ENCODE data around the gene NFATC2IP. TPM values are rescaled to one million over a fixed set of nuclear protein-coding genes. Genes with fewer than 3 reads are reported as not detected.

NFATC2IP gene
- 10 to 100 TPM; 19.1 to 28.3 TPM for polyA plus RNA-seq

DNA sequence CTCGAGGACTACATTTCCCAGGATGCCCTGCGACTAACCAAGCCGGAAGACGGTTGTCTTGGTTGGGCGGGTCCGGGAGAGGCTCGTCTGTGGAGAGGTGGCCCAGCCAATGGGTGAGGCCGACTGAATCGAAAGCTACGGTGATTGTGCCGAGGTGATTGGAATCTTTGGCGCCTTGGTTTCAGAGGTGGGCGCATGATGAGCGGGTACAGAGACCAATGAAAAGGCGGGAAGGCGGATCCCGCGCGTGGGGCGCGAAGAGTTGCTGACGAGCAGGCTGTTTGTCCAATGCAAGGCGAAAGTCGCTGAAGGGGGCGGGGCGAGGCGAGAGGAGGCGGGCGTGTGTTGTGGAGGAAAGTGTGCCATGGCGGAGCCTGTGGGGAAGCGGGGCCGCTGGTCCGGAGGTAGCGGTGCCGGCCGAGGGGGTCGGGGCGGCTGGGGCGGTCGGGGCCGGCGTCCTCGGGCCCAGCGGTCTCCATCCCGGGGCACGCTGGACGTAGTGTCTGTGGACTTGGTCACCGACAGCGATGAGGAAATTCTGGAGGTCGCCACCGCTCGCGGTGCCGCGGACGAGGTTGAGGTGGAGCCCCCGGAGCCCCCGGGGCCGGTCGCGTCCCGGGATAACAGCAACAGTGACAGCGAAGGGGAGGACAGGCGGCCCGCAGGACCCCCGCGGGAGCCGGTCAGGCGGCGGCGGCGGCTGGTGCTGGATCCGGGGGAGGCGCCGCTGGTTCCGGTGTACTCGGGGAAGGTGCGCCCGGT lies at the start of gene NFATC2IP:
NFATC2IP (plus strand) TSS at position 290 of the 762 bp plus-strand sequence; CDS start at position 365, 75 bp downstream.
- H3K27ac ChIP-seq (ENCODE audit: low read depth in 2 of 2, low read length in 1 of 2): peak within 1 kb of the TSS; percentile 90 to 93
- peaks cover under 1 to 11% of the 10 kb centered on the region in 2 donors for H3K36me3 ChIP-seq (ENCODE audit: control insufficient read depth in 2 of 2, insufficient read depth in 2 of 2, low read length in 1 of 2)
- H3K4me3 ChIP-seq (ENCODE audit: low read depth in 1 of 2, low read length in 2 of 2): peak within 1 kb of the TSS; percentile 90 to 94
- 1% methylated on average over 63 to 79 of the region's 79 CpGs for WGBS, 2 donors
- H3K27me3 ChIP-seq (ENCODE audit: control insufficient read depth in 1 of 2, insufficient read depth in 2 of 2, low read length in 2 of 2): no peaks in the 10 kb centered on the region
- peaks cover 1 to 3% of the 10 kb centered on the region in 2 donors for H3K4me1 ChIP-seq (ENCODE audit: control insufficient read depth in 2 of 2, insufficient read depth in 2 of 2, low read length in 1 of 2)
- H3K9me3 ChIP-seq (ENCODE audit: control insufficient read depth in 2 of 2, insufficient read depth in 1 of 2, low read depth in 1 of 2, low read length in 1 of 2): no peaks in the 10 kb centered on the region

- Histone ChIP-seq H3K4me1 (ENCODE audit: control insufficient read depth in 2 of 2, insufficient read depth in 2 of 2, low read length in 1 of 2) (no peaks in the 10 kb centered on the region), H3K27ac (ENCODE audit: low read depth in 2 of 2, low read length in 1 of 2) (no peak overlapping the region), H3K27me3 (ENCODE audit: control insufficient read depth in 1 of 2, insufficient read depth in 2 of 2, low read length in 2 of 2) (no peaks in the 10 kb centered on the region), H3K4me3 (ENCODE audit: low read depth in 1 of 2, low read length in 2 of 2) (no peak overlapping the region), H3K36me3 (ENCODE audit: control insufficient read depth in 2 of 2, insufficient read depth in 2 of 2, low read length in 1 of 2) (peaks cover 0 to 12% of the 10 kb centered on the region in 2 donors), H3K9me3 (ENCODE audit: control insufficient read depth in 2 of 2, insufficient read depth in 1 of 2, low read depth in 1 of 2, low read length in 1 of 2) (no peaks in the 10 kb centered on the region)
- 82 to 88% methylated on average over 15 of the region's 15 CpGs for WGBS, 2 donors
These were observed 48.9 kb upstream of the NFATC2IP start for GRCh38 chr16:28901862-28902261.

- Histone ChIP-seq H3K4me1 (ENCODE audit: control insufficient read depth in 2 of 2, insufficient read depth in 2 of 2, low read length in 1 of 2) (no peaks in the 10 kb centered on the region), H3K27ac (ENCODE audit: low read depth in 2 of 2, low read length in 1 of 2) (no peak overlapping the region), H3K4me3 (ENCODE audit: low read depth in 1 of 2, low read length in 2 of 2) (no peak overlapping the region), H3K27me3 (ENCODE audit: control insufficient read depth in 1 of 2, insufficient read depth in 2 of 2, low read length in 2 of 2) (no peaks in the 10 kb centered on the region), H3K36me3 (ENCODE audit: control insufficient read depth in 2 of 2, insufficient read depth in 2 of 2, low read length in 1 of 2) (peaks cover 0 to 12% of the 10 kb centered on the region in 2 donors), H3K9me3 (ENCODE audit: control insufficient read depth in 2 of 2, insufficient read depth in 1 of 2, low read depth in 1 of 2, low read length in 1 of 2) (no peaks in the 10 kb centered on the region)
- WGBS, 2 donors: 60 to 66% methylated on average over 11 of the region's 11 CpGs
These were observed 47.8 kb upstream of the NFATC2IP start for GRCh38 chr16:28902909-28903308.

DNA sequence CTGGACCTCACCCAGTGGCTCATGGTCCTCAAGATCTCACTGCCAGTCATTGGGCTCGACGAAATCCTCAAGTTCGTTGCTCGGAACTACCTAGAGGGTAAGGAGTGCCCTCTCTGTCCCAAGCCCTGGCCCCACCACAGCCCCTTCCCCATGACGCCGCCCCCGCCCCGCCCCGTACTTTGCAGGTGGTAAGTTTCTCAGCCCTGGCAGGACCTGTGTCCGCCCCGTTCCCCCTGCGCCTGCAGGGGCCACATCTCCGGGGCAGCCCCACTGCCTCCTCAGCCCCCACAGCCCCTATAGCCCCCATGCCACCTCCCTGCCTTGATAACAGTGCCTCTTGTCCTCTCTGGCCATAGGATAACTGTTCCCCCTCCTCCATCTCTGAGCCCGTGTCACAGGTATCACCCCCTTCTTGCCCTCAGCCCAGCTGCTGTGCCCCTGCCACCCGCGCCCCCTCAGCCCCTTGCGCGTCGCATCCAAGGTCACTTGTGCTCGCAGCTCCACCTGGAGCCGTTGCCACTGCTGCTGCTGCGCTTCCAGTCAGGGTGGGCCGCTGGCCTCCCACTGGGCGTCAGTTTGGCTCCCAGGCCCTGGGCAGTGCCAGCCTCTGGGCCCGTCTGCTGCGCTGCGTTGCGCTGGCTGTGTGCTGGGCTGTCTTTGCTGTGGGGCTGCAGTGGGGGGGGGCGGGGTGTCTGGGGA lies 47.2 kb upstream of the NFATC2IP start:
- H3K36me3 ChIP-seq (ENCODE audit: control insufficient read depth in 2 of 2, insufficient read depth in 2 of 2, low read length in 1 of 2): peaks cover 3 to 15% of the 10 kb centered on the region in 2 donors
- 78 to 86% methylated on average over 29 of the region's 29 CpGs for WGBS, 2 donors
- H3K9me3 ChIP-seq (ENCODE audit: control insufficient read depth in 2 of 2, insufficient read depth in 1 of 2, low read depth in 1 of 2, low read length in 1 of 2): no peaks in the 10 kb centered on the region
- no peak overlapping the region for H3K27ac ChIP-seq (ENCODE audit: low read depth in 2 of 2, low read length in 1 of 2)
- H3K4me1 ChIP-seq (ENCODE audit: control insufficient read depth in 2 of 2, insufficient read depth in 2 of 2, low read length in 1 of 2): no peaks in the 10 kb centered on the region
- no peaks in the 10 kb centered on the region for H3K27me3 ChIP-seq (ENCODE audit: control insufficient read depth in 1 of 2, insufficient read depth in 2 of 2, low read length in 2 of 2)
- H3K4me3 ChIP-seq (ENCODE audit: low read depth in 1 of 2, low read length in 2 of 2): no peak overlapping the region

DNA sequence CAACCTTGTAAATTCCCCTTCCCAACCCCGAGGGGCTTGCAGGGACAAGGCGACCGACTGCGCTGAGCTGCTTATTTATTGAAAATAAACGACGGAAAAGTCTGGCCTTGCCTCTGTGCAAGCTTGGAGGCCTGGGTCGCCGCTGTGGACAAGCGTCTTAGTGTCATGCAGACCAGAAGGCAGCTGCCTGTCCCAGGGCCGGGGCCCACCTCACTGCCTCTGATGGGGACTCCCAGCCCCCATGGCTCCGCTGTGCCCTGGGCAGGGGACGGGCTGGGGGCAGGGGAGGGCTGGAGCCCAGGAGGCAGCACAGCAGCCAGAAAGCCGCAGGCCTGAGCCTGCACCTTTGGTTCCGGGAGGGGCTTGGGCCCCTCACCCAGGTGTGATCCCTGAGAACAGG lies 46.4 kb upstream of the NFATC2IP start:
- Histone ChIP-seq H3K27me3 (ENCODE audit: control insufficient read depth in 1 of 2, insufficient read depth in 2 of 2, low read length in 2 of 2) (no peaks in the 10 kb centered on the region), H3K9me3 (ENCODE audit: control insufficient read depth in 2 of 2, insufficient read depth in 1 of 2, low read depth in 1 of 2, low read length in 1 of 2) (no peaks in the 10 kb centered on the region), H3K27ac (ENCODE audit: low read depth in 2 of 2, low read length in 1 of 2) (no peak overlapping the region), H3K4me3 (ENCODE audit: low read depth in 1 of 2, low read length in 2 of 2) (no peak overlapping the region), H3K36me3 (ENCODE audit: control insufficient read depth in 2 of 2, insufficient read depth in 2 of 2, low read length in 1 of 2) (peaks cover 5 to 18% of the 10 kb centered on the region in 2 donors), H3K4me1 (ENCODE audit: control insufficient read depth in 2 of 2, insufficient read depth in 2 of 2, low read length in 1 of 2) (no peaks in the 10 kb centered on the region)
- WGBS, 2 donors: 84 to 90% methylated on average over 13 to 14 of the region's 14 CpGs

GRCh38 chr16:28904828-28905227 lies 45.9 kb upstream of the NFATC2IP start:
- Histone ChIP-seq H3K36me3 (ENCODE audit: control insufficient read depth in 2 of 2, insufficient read depth in 2 of 2, low read length in 1 of 2) (peaks cover 5 to 19% of the 10 kb centered on the region in 2 donors), H3K27me3 (ENCODE audit: control insufficient read depth in 1 of 2, insufficient read depth in 2 of 2, low read length in 2 of 2) (no peaks in the 10 kb centered on the region), H3K4me1 (ENCODE audit: control insufficient read depth in 2 of 2, insufficient read depth in 2 of 2, low read length in 1 of 2) (no peaks in the 10 kb centered on the region), H3K9me3 (ENCODE audit: control insufficient read depth in 2 of 2, insufficient read depth in 1 of 2, low read depth in 1 of 2, low read length in 1 of 2) (no peaks in the 10 kb centered on the region), H3K27ac (ENCODE audit: low read depth in 2 of 2, low read length in 1 of 2) (no peak overlapping the region), H3K4me3 (ENCODE audit: low read depth in 1 of 2, low read length in 2 of 2) (no peak overlapping the region)
- 92 to 93% methylated on average over 16 of the region's 16 CpGs for WGBS, 2 donors

DNA sequence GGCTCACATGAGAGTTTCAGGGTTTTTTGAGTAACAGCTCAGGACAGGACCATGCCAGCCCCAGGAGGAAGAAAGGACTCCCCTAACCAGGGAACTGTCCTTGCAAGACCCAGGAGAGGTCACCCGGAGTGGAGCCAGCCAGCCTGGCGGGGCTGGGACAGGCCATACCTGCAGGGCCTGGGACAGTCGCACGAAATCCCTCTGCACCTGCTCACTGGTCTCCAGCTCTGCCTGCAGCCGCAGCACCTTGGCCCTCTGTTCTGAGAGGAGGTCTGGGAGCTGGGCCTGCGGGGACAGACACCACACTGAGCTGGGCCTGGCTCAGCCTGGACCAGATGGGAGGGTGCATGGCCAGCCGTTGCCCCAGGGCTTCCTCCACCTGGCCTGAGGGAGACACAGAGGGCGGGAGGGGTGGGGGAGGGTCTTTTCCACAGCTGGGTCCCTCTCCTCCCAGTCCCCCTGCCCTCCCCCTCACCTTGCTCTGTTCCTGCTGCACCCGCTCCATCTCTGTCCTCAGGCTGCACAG lies 45.4 kb upstream of the NFATC2IP start:
- Histone ChIP-seq H3K4me1 (ENCODE audit: control insufficient read depth in 2 of 2, insufficient read depth in 2 of 2, low read length in 1 of 2) (no peaks in the 10 kb centered on the region), H3K36me3 (ENCODE audit: control insufficient read depth in 2 of 2, insufficient read depth in 2 of 2, low read length in 1 of 2) (peaks cover 5 to 19% of the 10 kb centered on the region in 2 donors), H3K9me3 (ENCODE audit: control insufficient read depth in 2 of 2, insufficient read depth in 1 of 2, low read depth in 1 of 2, low read length in 1 of 2) (no peaks in the 10 kb centered on the region), H3K27me3 (ENCODE audit: control insufficient read depth in 1 of 2, insufficient read depth in 2 of 2, low read length in 2 of 2) (no peaks in the 10 kb centered on the region), H3K27ac (ENCODE audit: low read depth in 2 of 2, low read length in 1 of 2) (no peak overlapping the region), H3K4me3 (ENCODE audit: low read depth in 1 of 2, low read length in 2 of 2) (no peak overlapping the region)
- WGBS, 2 donors: 92% methylated on average over 9 of the region's 9 CpGs

DNA sequence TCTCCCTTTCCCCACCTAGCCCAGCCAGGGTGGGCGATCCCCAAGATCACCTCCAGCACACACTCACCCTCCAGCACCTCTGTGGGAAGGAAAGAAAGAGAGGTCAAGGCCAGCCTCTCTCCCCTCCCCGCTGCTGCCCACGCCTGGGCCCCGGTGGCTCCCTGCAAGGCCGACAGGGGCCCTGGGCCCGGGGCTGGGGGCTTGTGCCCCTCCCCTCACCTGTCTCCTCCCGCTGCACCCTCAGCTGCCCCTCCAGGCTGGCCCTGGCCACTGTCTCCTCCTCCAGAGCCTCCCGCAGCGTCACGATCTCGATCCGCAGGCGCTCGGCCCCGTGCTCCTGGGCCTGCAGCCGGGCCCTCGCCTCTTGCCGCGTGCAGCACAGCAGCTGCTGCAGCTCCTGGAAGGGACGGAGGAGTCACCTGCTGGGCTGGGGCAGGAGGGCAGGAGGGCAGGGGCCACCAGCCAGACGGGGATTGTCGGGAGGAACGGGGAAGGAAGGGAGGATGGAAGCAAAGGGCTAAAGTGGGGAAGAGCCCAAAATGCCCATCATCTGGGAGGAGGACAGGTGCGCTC lies 44.9 kb upstream of the NFATC2IP start:
- Histone ChIP-seq H3K4me3 (ENCODE audit: low read depth in 1 of 2, low read length in 2 of 2) (no peak overlapping the region), H3K36me3 (ENCODE audit: control insufficient read depth in 2 of 2, insufficient read depth in 2 of 2, low read length in 1 of 2) (peaks cover 5 to 21% of the 10 kb centered on the region in 2 donors), H3K27me3 (ENCODE audit: control insufficient read depth in 1 of 2, insufficient read depth in 2 of 2, low read length in 2 of 2) (no peaks in the 10 kb centered on the region), H3K27ac (ENCODE audit: low read depth in 2 of 2, low read length in 1 of 2) (no peak overlapping the region), H3K4me1 (ENCODE audit: control insufficient read depth in 2 of 2, insufficient read depth in 2 of 2, low read length in 1 of 2) (peaks cover 0 to 4% of the 10 kb centered on the region in 2 donors), H3K9me3 (ENCODE audit: control insufficient read depth in 2 of 2, insufficient read depth in 1 of 2, low read depth in 1 of 2, low read length in 1 of 2) (no peaks in the 10 kb centered on the region)
- WGBS, 2 donors: 85 to 86% methylated on average over 23 to 24 of the region's 24 CpGs
